Body of pancreas (tissue), 4 donors: Measurements from ENCODE around the gene TIMM17B. TPM values are rescaled to one million over a fixed set of nuclear protein-coding genes. Genes with fewer than 3 reads are reported as not detected.

Source experiments
- ATAC-seq: fragments of 150-250 bp; one replicate; pipeline ENCODE4 v1.9.1; 2016
- DNase-seq, 4 donors: peaks; one replicate each; pipeline ENCODE4 v3.0.0-alpha.2; 2019
- H3K27ac ChIP-seq, 4 donors: fragments of 200-600 bp; sonication (generic); 1 replicate in 3 of 4; 2 replicates in 1 of 4; pipeline versions ENCODE4 v1.5.1 to v1.6.1; 2016 to 2019; ENCODE audit warnings: mild to moderate bottlenecking in 1 of 4, mixed read lengths in 1 of 4, moderate library complexity in 1 of 4
- H3K27me3 ChIP-seq, 2 donors: fragments of 200-600 bp; sonication (generic); one replicate each; pipeline ENCODE4 v1.6.0; 2016; ENCODE audit warnings: mild to moderate bottlenecking in 1 of 2
- H3K36me3 ChIP-seq, 2 donors: fragments of 200-600 bp; sonication (generic); replicated peaks in 1 of 2; 2 replicates each; pipeline ENCODE4 v1.5.1; 2016; ENCODE audit warnings: low read depth in 2 of 2; ENCODE audit not compliant: insufficient read depth in 1 of 2
- H3K4me1 ChIP-seq: fragments of 200-600 bp; sonication (generic); one replicate; pipeline ENCODE4 v1.6.0; 2016
- H3K4me3 ChIP-seq, 2 donors: fragments of 200-600 bp; sonication (generic); 1 replicate in 1 of 2; 2 replicates in 1 of 2; pipeline ENCODE4 v1.5.1; 2016 to 2019
- H3K9me3 ChIP-seq, 3 donors: fragments of 200-600 bp; sonication (generic); 1 replicate in 2 of 3; 2 replicates in 1 of 3; pipeline ENCODE4 v1.5.1; 2016
- POLR2A ChIP-seq, 3 donors: fragments of 450-650 bp; IDR thresholded peaks; one replicate each; pipeline ENCODE4 v1.6.1; 2016; ENCODE audit warnings: antibody characterized with exemption in 3 of 3, mild to moderate bottlenecking in 2 of 3
- WGBS, 2 donors: methylation state at CpG; one replicate each; pipeline ENCODE4 v1.1.5; 2017; 5-methylcytosine and 5-hydroxymethylcytosine counted together
- intact Hi-C: fragments of 100-400 bp; cut with DNase I; formaldehyde crosslinking; loops from one replicate; pipeline ENCODE4 v1.15.1; 2023
- total RNA-seq, 2 donors: library from RNA; depleted of rRNA; stranded (reverse); fragments of >200 nt; gene quantifications; one replicate each; pipeline ENCODE4 v1.1.0, GENCODE V29; 2016
- TF ChIP-seq, protein P1 (sequence below), 7 experiments: fragments of 450-650 bp in 4 of 7; fragments of 200-600 bp in 3 of 7; sonication (generic) in 3 of 7; IDR thresholded peaks; one replicate each; pipeline ENCODE4 v1.5.1; 2016 to 2019; ENCODE audit warnings: antibody characterized with exemption in 7 of 7

TIMM17B gene
- total RNA-seq, 2 donors from 2014 or later, result 24.4 to 35.3 TPM

DNA sequence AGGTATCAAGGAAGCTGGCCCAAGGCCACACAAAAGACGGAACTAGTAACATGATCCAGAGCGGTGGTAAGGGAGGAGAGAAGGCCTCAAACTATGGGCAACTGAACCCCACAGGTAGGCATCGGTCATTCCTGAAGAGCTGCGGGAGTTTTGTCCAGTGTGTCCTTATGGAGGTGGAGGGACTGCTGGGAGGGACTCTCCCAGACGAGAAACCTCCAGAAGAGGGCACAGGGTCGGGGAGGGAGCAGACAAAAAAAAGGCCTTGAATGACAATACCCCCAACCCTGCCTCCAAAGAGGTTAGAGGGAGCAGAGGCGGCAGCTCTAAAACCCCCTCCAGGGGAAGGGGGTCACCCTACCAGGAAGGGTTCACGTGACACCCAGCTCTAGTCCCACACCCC, 6.6 kb upstream of the TIMM17B start:
- no peak overlapping the region for H3K27ac ChIP-seq
- H3K27me3 ChIP-seq, result no peaks in the 10 kb centered on the region
- no peaks in the 10 kb centered on the region for H3K9me3 ChIP-seq
- TF ChIP-seq, protein P1, sequence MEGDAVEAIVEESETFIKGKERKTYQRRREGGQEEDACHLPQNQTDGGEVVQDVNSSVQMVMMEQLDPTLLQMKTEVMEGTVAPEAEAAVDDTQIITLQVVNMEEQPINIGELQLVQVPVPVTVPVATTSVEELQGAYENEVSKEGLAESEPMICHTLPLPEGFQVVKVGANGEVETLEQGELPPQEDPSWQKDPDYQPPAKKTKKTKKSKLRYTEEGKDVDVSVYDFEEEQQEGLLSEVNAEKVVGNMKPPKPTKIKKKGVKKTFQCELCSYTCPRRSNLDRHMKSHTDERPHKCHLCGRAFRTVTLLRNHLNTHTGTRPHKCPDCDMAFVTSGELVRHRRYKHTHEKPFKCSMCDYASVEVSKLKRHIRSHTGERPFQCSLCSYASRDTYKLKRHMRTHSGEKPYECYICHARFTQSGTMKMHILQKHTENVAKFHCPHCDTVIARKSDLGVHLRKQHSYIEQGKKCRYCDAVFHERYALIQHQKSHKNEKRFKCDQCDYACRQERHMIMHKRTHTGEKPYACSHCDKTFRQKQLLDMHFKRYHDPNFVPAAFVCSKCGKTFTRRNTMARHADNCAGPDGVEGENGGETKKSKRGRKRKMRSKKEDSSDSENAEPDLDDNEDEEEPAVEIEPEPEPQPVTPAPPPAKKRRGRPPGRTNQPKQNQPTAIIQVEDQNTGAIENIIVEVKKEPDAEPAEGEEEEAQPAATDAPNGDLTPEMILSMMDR (IDR thresholded peaks at IDR 0.05), result no peak
- TF ChIP-seq POLR2A (IDR thresholded peaks at IDR 0.05), result no peak
- no peak for ATAC-seq
- intact Hi-C loops, result no loop called here
- no peak for DNase-seq
- WGBS, 2 donors, result 77 to 80% methylated on average over 6 to 7 of the region's 8 CpGs
- H3K36me3 ChIP-seq, result peaks cover 0 to 5% of the 10 kb centered on the region in 2 donors
- H3K4me1 ChIP-seq, result peaks cover 7% of the 10 kb centered on the region
- H3K4me3 ChIP-seq, result no peak overlapping the region

DNA sequence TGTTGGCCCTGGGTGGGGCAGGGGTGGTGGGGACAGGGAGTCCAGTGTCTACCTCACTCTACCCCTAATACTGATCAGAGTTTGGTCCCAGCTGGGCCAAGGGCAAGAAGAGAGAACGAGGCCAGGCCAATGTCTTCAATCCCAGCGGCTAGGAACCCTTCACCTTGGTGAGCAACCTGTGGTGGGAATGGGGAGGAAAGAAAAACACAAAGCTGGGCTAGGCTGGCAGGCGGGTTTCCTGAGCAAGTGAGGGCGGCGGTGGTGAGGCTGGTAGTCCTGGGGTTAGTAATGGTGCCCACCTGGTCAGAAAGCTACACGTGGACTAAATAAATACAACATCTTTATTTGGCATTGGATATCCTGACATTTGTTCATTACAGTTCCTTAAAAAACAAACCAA, 5.7 kb upstream of the TIMM17B start:
- intact Hi-C loops, result no loop called here
- H3K27ac ChIP-seq, result no peak overlapping the region
- ATAC-seq (no peak), DNase-seq (no peak)
- peaks cover 0 to 5% of the 10 kb centered on the region in 2 donors for H3K36me3 ChIP-seq
- peaks cover 11% of the 10 kb centered on the region for H3K4me1 ChIP-seq
- H3K4me3 ChIP-seq, result no peak overlapping the region
- no peaks in the 10 kb centered on the region for H3K27me3 ChIP-seq
- no peak for TF ChIP-seq POLR2A (IDR thresholded peaks at IDR 0.05)
- TF ChIP-seq, protein P1 (IDR thresholded peaks at IDR 0.05), result no peak
- no peaks in the 10 kb centered on the region for H3K9me3 ChIP-seq
- 83% methylated on average over 5 to 6 of the region's 6 CpGs for WGBS, 2 donors

DNA sequence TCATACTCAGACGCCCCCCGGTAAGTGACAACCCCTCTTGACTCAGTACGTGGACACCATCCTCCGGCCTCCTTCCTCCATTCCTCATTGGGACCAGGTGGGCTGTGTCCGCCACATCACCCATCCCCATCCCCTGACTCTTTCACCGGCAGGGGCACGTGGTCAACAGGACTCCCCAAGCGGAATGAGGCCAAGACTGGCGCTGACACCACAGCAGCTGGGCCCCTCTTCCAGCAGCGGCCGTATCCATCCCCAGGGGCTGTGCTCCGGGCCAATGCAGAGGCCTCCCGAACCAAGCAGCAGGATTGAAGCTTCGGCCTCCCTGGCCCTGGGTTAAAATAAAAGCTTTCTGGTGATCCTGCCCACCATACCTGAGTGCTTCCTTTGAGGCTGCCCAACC, 5.2 kb upstream of the TIMM17B start:
- TF ChIP-seq, protein P1 (IDR thresholded peaks at IDR 0.05), result no peak
- no peak for TF ChIP-seq POLR2A (IDR thresholded peaks at IDR 0.05)
- peaks cover 11% of the 10 kb centered on the region for H3K4me1 ChIP-seq
- ATAC-seq (no peak), DNase-seq (no peak)
- H3K27ac ChIP-seq, result no peak overlapping the region
- H3K4me3 ChIP-seq, result no peak overlapping the region
- peaks cover 0 to 5% of the 10 kb centered on the region in 2 donors for H3K36me3 ChIP-seq
- WGBS, 2 donors, result 91% methylated on average over 6 of the region's 14 CpGs; no CpG with 5 or more reads in 1 of the 2 donors
- no peaks in the 10 kb centered on the region for H3K27me3 ChIP-seq
- intact Hi-C loops, result no loop called here
- no peaks in the 10 kb centered on the region for H3K9me3 ChIP-seq

DNA sequence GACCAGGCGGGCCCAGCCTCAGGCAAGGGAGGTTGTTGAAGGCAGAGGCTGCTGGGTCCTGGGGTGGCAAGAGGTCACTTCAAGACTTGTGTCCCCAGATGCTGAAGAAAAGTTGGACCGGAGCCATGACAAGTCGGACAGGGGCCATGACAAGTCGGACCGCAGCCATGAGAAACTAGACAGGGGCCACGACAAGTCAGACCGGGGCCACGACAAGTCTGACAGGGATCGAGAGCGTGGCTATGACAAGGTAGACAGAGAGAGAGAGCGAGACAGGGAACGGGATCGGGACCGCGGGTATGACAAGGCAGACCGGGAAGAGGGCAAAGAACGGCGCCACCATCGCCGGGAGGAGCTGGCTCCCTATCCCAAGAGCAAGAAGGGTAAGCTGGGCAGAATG, 4.6 kb upstream of the TIMM17B start:
- TF ChIP-seq, protein P1 (IDR thresholded peaks at IDR 0.05), result no peak
- TF ChIP-seq POLR2A (IDR thresholded peaks at IDR 0.05), result no peak
- Histone ChIP-seq H3K27ac (no peak overlapping the region), H3K9me3 (no peaks in the 10 kb centered on the region), H3K36me3 (peaks cover 0 to 5% of the 10 kb centered on the region in 2 donors), H3K27me3 (no peaks in the 10 kb centered on the region), H3K4me1 (peaks cover 11% of the 10 kb centered on the region), H3K4me3 (no peak overlapping the region)
- WGBS, 2 donors, result 84 to 86% methylated on average over 20 of the region's 20 CpGs
- ATAC-seq (no peak), DNase-seq (no peak)
- intact Hi-C loops, result no loop called here

DNA sequence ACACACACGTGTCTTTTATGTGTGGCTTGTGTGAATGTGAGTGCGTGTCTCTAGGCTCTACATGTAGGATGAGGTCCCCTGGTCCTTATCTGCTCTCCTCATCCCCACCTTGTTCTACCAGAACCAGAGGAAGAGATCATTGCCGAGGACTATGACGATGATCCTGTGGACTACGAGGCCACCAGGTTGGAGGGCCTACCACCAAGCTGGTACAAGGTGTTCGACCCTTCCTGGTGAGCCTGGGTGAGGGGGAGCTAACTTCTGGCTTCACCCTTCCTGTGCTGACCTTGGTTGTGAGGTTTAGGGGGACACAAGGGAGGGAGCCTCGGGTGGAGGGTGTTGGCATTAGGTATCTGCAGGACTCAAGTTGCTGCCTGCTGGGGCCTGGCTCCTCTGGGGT, 3.5 kb upstream of the TIMM17B start:
- DNase-seq (no peak), ATAC-seq (no peak)
- H3K4me3 ChIP-seq, result no peak overlapping the region
- intact Hi-C loops, result no loop called here
- no peak for TF ChIP-seq POLR2A (IDR thresholded peaks at IDR 0.05)
- TF ChIP-seq, protein P1 (IDR thresholded peaks at IDR 0.05), result no peak
- H3K9me3 ChIP-seq, result no peaks in the 10 kb centered on the region
- WGBS, 2 donors, result 80 to 81% methylated on average over 2 to 5 of the region's 7 CpGs
- peaks cover 18% of the 10 kb centered on the region for H3K4me1 ChIP-seq
- peaks cover 0 to 5% of the 10 kb centered on the region in 2 donors for H3K36me3 ChIP-seq
- H3K27ac ChIP-seq, result no peak overlapping the region
- no peaks in the 10 kb centered on the region for H3K27me3 ChIP-seq
